ENCODE measurements around the gene LAMA4.

The LAMA4 gene

GRCh38 chr6:112231594-112232060, 22.7 kb downstream of the LAMA4 start:
- H3K4me3 ChIP-seq (replicated peaks in 1 of 2; ENCODE audit: low read depth in 2 of 2, low read length in 2 of 2), result no peak overlapping the region
- TF ChIP-seq CTCF (IDR thresholded peaks at IDR 0.05; ENCODE audit: low read depth, low read length), result no peak
- peak; percentile 61 to 75 for DNase-seq (ENCODE audit: low read depth in 2 of 2)

- H3K4me3 ChIP-seq (replicated peaks in 1 of 2; ENCODE audit: low read depth in 2 of 2, low read length in 2 of 2), result no peak overlapping the region
- no peak for TF ChIP-seq CTCF (IDR thresholded peaks at IDR 0.05; ENCODE audit: low read depth, low read length)
- no peak for DNase-seq (ENCODE audit: low read depth in 2 of 2)
Measured at GRCh38 chr6:112231164-112231563, 23.2 kb downstream of the LAMA4 start.

- DNase-seq (ENCODE audit: low read depth in 2 of 2), result no peak
- no peak for TF ChIP-seq CTCF (IDR thresholded peaks at IDR 0.05; ENCODE audit: low read depth, low read length)
- no peak overlapping the region for H3K4me3 ChIP-seq (replicated peaks in 1 of 2; ENCODE audit: low read depth in 2 of 2, low read length in 2 of 2)
Measured at GRCh38 chr6:112228480-112229332, 25.7 kb downstream of the LAMA4 start.

GRCh38 chr6:112227992-112228391, 26.4 kb downstream of the LAMA4 start:
- no peak for TF ChIP-seq CTCF (IDR thresholded peaks at IDR 0.05; ENCODE audit: low read depth, low read length)
- no peak for DNase-seq (ENCODE audit: low read depth in 2 of 2)
- H3K4me3 ChIP-seq (replicated peaks in 1 of 2; ENCODE audit: low read depth in 2 of 2, low read length in 2 of 2), result no peak overlapping the region

GRCh38 chr6:112227411-112227810, 27.0 kb downstream of the LAMA4 start:
- DNase-seq (ENCODE audit: low read depth in 2 of 2), result peak in 1 of 2 donors; percentile 70
- TF ChIP-seq CTCF (IDR thresholded peaks at IDR 0.05; ENCODE audit: low read depth, low read length), result no peak
- no peak overlapping the region for H3K4me3 ChIP-seq (replicated peaks in 1 of 2; ENCODE audit: low read depth in 2 of 2, low read length in 2 of 2)

GRCh38 chr6:112225691-112226090, 28.7 kb downstream of the LAMA4 start:
- no peak for TF ChIP-seq CTCF (IDR thresholded peaks at IDR 0.05; ENCODE audit: low read depth, low read length)
- peak; percentile 50 to 59 for DNase-seq (ENCODE audit: low read depth in 2 of 2)
- no peak overlapping the region for H3K4me3 ChIP-seq (replicated peaks in 1 of 2; ENCODE audit: low read depth in 2 of 2, low read length in 2 of 2)

Measured in cardiac fibroblast (primary cell).